Lung (tissue), 12 donors: ENCODE results near the gene RANGAP1. TPM values are rescaled to one million over a fixed set of nuclear protein-coding genes. Genes with fewer than 3 reads are reported as not detected.

ENCODE experiments used
- ATAC-seq: fragments of 200-7000 bp; cut with Tn5 transposase; one replicate; pipeline ENCODE4 v1.9.1; 2020; ENCODE audit warnings: moderate number of reproducible peaks; ENCODE audit not compliant: insufficient read depth, low FRiP score
- DNase-seq, 3 donors: peaks; one replicate each; pipeline ENCODE4 v3.0.0-alpha.2; 2013 to 2017
- H3K27ac ChIP-seq, 2 donors: one replicate each; pipeline ENCODE4 v1.5.1; 2013; ENCODE audit warnings: mild to moderate bottlenecking in 2 of 2, moderate library complexity in 2 of 2, control low read depth in 1 of 2, inconsistent platforms in 1 of 2, low read depth in 1 of 2, low read length in 1 of 2
- H3K27me3 ChIP-seq, 3 donors: one replicate each; pipeline ENCODE4 v1.5.1; 2013; ENCODE audit warnings: low read length in 2 of 3; ENCODE audit not compliant: control insufficient read depth in 3 of 3, insufficient read depth in 3 of 3
- H3K36me3 ChIP-seq, 4 donors: one replicate each; pipeline ENCODE4 v1.5.1; 2013; ENCODE audit warnings: low read length in 4 of 4, mild to moderate bottlenecking in 1 of 4, moderate library complexity in 1 of 4; ENCODE audit not compliant: control insufficient read depth in 4 of 4, insufficient read depth in 4 of 4
- H3K4me1 ChIP-seq, 5 donors: one replicate each; pipeline ENCODE4 v1.5.1; 2013; ENCODE audit warnings: low read length in 5 of 5, mild to moderate bottlenecking in 2 of 5, moderate library complexity in 1 of 5; ENCODE audit not compliant: control insufficient read depth in 5 of 5, insufficient read depth in 5 of 5
- H3K4me3 ChIP-seq: one replicate; pipeline ENCODE4 v1.5.1; 2013; ENCODE audit warnings: mild to moderate bottlenecking, control low read depth, moderate library complexity
- H3K9ac ChIP-seq, 2 donors: one replicate each; pipeline ENCODE4 v1.5.1; 2013; ENCODE audit warnings: low read length in 2 of 2, control low read depth in 1 of 2; ENCODE audit not compliant: insufficient read depth in 1 of 2
- H3K9me3 ChIP-seq, 4 donors: one replicate each; pipeline ENCODE4 v1.5.1; 2013; ENCODE audit warnings: low read length in 3 of 4, mild to moderate bottlenecking in 1 of 4, moderate library complexity in 1 of 4; ENCODE audit not compliant: control insufficient read depth in 4 of 4, insufficient read depth in 3 of 4
- WGBS, 2 donors: extraction: QIAGEN DNeasy Blood & Tissue Kit; methylation state at CpG; one replicate each; pipeline ENCODE4 v1.1.7; 2013; 5-methylcytosine and 5-hydroxymethylcytosine counted together
- polyA plus RNA-seq, 2 donors: library from polyadenylated mRNA; stranded (reverse); fragments of 200-250 nt; gene quantifications; one replicate each; pipeline ENCODE4 v1.2.1, GENCODE V29; 2013
- total RNA-seq, 2 donors: library from RNA; depleted of rRNA in 1 of 2; stranded (reverse); fragments of >200 nt in 1 of 2; gene quantifications; one replicate each; pipeline ENCODE4 v1.2.1, GENCODE V29; 2014 to 2021
- TF ChIP-seq, protein P1 (sequence below): IDR thresholded peaks from 2 replicates; pipeline ENCODE4 v1.5.1; 2012; ENCODE audit warnings: mild to moderate bottlenecking; ENCODE audit errors: control extremely low read depth, extremely low read depth
- donor health status: control.
- donor health status: control.
- donor health status: Bipolar disorder and iron deficiency.
- donor health status: healthy.
- donor health status: DM: yes; HTN: yes; CAD: no.

RANGAP1 gene
- total and polyA plus RNA-seq, 4 donors, result 21.7 to 49.3 (median 41.2) TPM

DNA sequence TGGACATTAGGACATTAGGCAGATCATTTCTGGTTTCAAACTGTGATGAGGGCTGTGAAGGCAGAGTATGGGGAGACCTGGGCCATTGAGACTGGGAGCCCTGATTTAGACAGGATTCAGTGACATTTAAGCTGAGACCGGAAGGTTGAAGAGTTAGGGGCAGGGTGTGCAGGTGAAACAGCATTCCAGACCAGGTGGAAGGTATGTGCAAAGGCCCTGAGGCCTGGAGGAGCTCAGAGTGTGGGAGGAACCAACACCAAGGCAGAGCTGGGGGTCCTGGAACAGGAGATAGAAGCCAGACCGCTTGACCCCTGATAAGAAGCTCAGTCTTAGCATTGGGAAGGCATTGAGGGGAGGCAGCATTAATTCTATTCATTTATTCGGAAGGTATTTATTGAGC is 47.8 kb upstream of the RANGAP1 start:
- WGBS, 2 donors, result 98 to 99% methylated on average over 3 of the region's 3 CpGs
- peaks cover 3 to 46% (median 20%) of the 10 kb centered on the region in 4 donors for H3K36me3 ChIP-seq
- DNase-seq (no peak), ATAC-seq (no peak)
- no peak overlapping the region for H3K9ac ChIP-seq
- H3K9me3 ChIP-seq, result no peaks in the 10 kb centered on the region
- H3K27ac ChIP-seq, result no peak overlapping the region
- H3K4me1 ChIP-seq, result no peaks in the 10 kb centered on the region
- H3K4me3 ChIP-seq, result no peak overlapping the region
- TF ChIP-seq, protein P1, sequence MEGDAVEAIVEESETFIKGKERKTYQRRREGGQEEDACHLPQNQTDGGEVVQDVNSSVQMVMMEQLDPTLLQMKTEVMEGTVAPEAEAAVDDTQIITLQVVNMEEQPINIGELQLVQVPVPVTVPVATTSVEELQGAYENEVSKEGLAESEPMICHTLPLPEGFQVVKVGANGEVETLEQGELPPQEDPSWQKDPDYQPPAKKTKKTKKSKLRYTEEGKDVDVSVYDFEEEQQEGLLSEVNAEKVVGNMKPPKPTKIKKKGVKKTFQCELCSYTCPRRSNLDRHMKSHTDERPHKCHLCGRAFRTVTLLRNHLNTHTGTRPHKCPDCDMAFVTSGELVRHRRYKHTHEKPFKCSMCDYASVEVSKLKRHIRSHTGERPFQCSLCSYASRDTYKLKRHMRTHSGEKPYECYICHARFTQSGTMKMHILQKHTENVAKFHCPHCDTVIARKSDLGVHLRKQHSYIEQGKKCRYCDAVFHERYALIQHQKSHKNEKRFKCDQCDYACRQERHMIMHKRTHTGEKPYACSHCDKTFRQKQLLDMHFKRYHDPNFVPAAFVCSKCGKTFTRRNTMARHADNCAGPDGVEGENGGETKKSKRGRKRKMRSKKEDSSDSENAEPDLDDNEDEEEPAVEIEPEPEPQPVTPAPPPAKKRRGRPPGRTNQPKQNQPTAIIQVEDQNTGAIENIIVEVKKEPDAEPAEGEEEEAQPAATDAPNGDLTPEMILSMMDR, result no peak
- no peaks in the 10 kb centered on the region for H3K27me3 ChIP-seq

- WGBS, 2 donors, result 91 to 94% methylated on average over 14 to 15 of the region's 15 CpGs
- Histone ChIP-seq H3K9ac (no peak overlapping the region), H3K27ac (no peak overlapping the region), H3K27me3 (no peaks in the 10 kb centered on the region), H3K4me3 (no peak overlapping the region), H3K36me3 (peaks cover 8 to 51% (median 25%) of the 10 kb centered on the region in 4 donors), H3K4me1 (no peaks in the 10 kb centered on the region), H3K9me3 (no peaks in the 10 kb centered on the region)
- ATAC-seq (no peak), DNase-seq (no peak)
- TF ChIP-seq, protein P1, result no peak
Measured at GRCh38 chr22:41332217-41332939, 46.4 kb upstream of the RANGAP1 start.

DNA sequence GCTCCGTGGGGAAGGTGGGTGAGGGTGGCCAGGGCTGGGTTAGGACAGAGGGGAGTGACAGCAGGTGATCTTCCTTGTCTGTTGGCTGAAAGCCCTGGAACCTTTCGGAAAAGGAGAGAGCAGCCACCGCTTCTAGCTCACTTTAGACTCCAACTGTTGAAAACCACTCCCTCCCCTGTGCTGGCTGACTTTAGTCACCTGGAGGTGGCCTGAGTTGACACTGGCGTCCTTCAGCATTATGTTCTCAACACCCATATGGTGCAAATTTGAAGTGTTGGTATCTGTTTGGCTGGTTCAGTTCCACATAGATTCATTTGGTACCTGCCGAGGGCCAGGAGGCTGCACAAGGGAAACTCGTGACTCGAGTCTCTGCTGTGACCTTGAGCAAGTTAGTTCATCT is 44.2 kb upstream of the RANGAP1 start:
- DNase-seq (no peak), ATAC-seq (no peak)
- peaks cover 8 to 62% (median 30%) of the 10 kb centered on the region in 4 donors for H3K36me3 ChIP-seq
- H3K4me1 ChIP-seq, result no peaks in the 10 kb centered on the region
- H3K9ac ChIP-seq, result no peak overlapping the region
- no peaks in the 10 kb centered on the region for H3K27me3 ChIP-seq
- H3K4me3 ChIP-seq, result no peak overlapping the region
- H3K9me3 ChIP-seq, result no peaks in the 10 kb centered on the region
- WGBS, 2 donors, result 95 to 96% methylated on average over 7 of the region's 7 CpGs
- TF ChIP-seq, protein P1, result no peak
- H3K27ac ChIP-seq, result no peak overlapping the region
